HG03575 (cell line): Measurements from ENCODE around the gene CAMSAP1.

Experiments
- ATAC-seq: cut with Tn5 transposase; IDR thresholded peaks from one replicate; pipeline ENCODE4 v1.9.1; 2021; ENCODE audit not compliant: unreplicated experiment, insufficient number of reproducible peaks, low FRiP score; ENCODE audit errors: extremely low read depth

The CAMSAP1 gene

DNA sequence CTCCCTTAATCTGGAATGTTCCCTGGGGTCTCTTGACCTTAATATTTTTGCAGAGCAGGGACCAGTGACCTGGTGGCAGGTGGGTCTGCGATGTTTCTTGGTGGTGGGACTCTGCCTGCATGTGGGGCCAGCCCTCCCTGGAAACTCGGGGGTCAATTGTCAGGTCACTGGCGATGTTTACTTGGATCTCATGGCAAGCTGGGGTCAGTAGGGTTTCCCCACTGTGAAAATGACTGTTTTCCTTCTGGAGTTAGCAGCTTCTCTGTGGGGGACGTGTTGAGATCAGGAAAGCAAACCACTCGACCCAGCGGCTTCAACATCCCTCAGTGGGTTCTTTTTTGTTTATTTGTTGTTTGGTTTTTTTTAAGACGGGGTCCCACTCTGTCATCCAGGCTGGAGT is 131.4 kb downstream of the CAMSAP1 start:
- no peak for ATAC-seq

DNA sequence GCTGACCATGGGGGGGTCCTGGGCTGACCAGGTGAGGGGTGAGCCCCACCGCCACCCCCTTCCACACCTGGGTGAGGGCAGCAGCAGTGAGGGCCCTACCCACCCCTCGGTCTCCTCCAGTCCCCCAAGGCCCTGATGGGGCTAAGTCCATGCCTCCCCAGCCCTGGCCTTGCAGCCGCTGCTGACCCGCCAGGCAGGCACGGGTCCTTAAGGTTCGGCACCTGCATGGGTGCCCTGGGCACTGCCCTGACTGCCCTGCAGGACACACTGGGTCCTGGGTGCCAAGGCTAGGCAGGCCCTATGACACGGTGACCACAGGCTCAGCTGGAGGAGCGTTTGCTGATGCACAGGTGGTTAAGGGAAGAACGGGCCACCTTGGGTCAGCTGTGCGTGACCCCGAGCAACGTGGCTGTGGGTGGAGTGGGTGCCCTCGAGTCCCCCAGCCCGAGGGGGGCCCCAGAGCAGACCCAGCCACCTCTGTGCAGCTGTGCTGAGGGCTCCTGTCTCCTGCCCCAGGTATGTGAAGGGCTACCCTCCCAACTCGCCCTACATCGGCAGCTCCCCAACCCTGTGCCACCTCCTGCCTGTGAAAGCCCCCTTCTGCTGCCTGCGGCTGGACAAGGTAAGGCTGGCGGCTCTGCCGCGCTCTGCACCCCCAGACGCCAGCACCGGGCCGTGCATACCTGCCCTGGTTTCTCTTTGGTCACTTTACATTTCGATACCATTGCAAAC is 132.4 kb downstream of the CAMSAP1 start:
- no peak for ATAC-seq

GRCh38 chr9:135774239-135774747 is 133.1 kb downstream of the CAMSAP1 start:
- ATAC-seq: no peak

GRCh38 chr9:135773530-135774238 is 133.7 kb downstream of the CAMSAP1 start:
- ATAC-seq: no peak

DNA sequence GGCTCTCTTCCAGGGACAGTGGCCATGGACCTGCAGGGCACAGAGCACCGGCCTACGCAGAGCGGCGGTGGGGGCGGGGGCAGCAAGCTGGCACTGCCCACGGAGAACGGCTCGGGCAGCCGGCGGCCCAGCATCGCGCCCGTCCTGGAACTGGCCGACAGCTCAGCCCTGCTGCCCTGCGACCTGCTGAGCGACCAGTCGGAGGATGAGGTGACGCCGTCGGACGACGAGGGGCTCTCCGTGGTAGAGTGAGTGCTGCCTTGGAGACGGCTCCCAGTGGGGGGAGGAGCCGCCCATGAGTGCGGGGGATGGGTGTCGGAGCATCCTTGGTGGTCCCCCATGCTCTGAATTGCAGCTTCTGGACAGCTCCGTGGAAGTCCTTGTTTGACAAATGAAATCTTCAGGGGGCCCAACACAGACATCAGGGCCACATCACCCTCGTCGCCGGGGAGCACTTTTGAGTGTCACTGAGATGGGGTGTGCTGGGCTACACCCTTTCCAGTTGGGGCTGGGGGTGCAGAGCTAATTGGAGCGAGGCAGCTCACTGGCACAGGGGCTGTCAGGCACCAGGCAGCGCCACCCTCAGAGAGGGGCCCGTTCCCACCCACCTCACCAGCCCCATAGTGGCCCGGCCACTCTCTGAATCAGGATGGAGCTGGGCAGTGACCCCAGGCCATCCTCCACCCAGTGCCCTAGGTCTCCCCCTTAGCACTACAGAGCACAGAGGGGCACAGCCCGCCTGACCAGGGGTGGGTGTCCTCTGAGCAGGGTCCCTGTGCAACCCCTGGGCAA is 134.4 kb downstream of the CAMSAP1 start:
- no peak for ATAC-seq

DNA sequence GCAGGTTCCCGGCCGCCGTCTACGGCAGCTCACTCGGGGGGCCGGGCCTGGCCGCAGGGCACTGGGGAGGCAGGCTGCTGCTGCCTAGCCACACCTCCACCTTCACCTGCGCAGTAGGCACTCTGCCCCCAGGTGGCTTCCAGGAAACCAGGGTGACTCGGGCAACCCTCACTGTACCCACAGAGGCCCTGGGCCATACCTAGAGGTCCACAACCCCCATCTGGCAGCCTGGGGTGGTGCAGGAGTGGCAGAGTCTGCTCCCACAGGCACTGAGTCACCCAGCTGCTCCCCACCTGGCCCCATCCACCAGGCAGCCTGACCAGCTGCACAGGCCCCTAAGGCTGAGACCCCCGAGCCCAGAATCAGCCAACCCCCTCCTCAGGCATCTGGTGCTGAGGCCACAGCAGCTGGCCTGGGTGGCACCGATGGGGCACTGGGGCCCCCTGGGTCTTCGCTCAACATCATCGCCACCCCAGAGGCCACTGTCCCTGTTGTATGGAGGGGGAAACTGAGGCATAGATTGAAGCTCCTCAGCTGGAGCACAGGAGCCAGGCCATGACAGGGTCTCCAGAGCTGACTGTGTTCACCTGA is 135.2 kb downstream of the CAMSAP1 start:
- no peak for ATAC-seq

- no peak for ATAC-seq
Observed at GRCh38 chr9:135771401-135772051, 135.8 kb downstream of the CAMSAP1 start.

- no peak for ATAC-seq
Observed at GRCh38 chr9:135770771-135771170, 136.6 kb downstream of the CAMSAP1 start.

- no peak for ATAC-seq
Observed at GRCh38 chr9:135770203-135770535, 137.2 kb downstream of the CAMSAP1 start.

DNA sequence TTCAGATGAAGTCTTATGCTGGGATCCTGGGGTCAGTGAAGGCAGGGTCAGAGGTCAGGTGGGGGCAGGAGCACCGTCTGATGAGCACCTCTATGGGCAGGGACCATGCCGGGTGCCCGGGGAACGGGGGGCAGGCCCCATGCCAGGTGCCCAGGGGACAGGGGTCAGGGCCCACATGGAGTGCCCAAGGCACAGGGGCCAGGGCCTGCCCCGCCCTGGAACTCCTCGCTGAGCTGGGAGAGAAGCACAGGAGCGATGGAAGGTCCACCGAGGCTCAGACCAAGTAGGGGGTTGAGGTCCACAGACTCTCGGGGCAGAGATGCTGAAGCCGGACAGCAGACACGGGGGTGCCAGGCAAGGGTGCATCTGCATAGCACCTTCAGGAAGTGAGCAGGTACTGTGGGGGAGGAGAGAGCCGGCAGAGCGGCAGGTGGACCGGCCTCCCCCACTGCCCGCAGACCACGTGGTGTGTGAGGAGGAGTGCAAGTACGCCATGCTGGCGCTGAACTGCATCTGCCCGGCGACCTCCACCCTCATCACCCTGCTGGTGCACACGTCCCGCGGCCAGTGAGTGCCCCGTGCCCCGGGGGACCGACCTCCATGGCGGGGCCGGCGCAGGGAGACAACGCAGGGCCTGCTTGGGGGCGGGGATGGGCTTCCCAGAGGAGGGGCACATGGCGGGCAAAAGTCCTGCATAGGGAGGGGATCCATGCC is 137.7 kb downstream of the CAMSAP1 start:
- ATAC-seq: no peak

GRCh38 chr9:135768516-135769218 is 138.7 kb downstream of the CAMSAP1 start:
- ATAC-seq: no peak

DNA sequence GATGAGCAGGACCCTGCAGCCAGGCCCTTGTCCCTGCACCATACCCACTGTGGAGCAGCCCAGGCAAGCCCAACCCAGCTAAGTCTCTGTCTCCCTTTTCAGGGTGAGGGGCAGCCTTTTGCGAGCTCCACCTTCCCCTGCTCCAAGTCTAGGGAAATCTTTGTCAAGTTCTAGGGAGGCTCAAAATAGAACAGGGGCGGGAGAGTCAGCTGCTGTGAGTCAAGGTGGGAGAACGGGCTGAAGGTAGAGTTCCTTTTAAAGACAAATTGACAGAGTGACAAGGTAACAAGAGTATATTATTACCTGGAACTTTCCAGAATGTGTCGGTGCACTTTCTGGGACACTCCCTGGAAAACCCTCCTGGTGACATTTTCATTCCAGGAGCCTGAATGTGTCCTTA is 140.6 kb downstream of the CAMSAP1 start:
- no peak for ATAC-seq

DNA sequence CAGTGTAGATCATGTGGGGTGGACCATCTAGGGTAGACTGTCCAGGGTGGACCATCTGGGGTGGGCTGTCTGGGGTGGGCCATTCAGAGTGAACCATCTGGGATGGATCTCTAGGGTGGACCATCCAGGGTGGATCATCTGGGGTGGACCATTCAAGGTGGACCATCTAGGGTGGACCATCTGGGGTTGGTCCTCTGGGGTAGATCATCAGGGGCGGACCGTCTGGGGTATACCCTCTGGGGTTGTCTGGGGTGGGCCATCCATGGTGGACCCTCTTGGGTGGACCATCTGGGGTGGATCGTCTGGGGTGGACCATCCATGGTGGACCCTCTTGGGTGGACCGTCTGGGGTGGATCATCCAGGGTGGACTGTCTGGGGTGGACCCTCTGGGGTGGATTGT is 141.1 kb downstream of the CAMSAP1 start:
- no peak for ATAC-seq

DNA sequence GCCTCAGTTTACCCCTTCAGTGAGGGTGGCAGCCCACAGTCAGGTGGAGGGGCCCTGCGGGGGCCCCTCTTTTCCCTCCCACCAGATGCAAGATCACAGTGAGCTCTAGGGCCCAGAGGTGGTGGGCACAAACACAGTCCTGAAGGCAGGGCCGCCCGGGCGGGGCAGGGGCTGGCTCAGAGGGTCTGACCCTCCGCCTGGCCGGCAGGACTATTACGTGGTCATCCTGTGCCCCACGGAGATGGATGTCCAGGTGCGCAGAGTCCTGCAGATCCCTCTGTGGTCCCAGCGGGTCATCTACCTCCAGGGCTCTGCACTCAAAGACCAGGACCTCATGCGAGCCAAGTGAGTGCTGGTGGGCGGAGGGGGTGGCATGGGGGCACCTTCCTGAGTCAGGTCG is 141.9 kb downstream of the CAMSAP1 start:
- ATAC-seq: no peak

GRCh38 chr9:135764731-135765130 is 142.6 kb downstream of the CAMSAP1 start:
- ATAC-seq: no peak

DNA sequence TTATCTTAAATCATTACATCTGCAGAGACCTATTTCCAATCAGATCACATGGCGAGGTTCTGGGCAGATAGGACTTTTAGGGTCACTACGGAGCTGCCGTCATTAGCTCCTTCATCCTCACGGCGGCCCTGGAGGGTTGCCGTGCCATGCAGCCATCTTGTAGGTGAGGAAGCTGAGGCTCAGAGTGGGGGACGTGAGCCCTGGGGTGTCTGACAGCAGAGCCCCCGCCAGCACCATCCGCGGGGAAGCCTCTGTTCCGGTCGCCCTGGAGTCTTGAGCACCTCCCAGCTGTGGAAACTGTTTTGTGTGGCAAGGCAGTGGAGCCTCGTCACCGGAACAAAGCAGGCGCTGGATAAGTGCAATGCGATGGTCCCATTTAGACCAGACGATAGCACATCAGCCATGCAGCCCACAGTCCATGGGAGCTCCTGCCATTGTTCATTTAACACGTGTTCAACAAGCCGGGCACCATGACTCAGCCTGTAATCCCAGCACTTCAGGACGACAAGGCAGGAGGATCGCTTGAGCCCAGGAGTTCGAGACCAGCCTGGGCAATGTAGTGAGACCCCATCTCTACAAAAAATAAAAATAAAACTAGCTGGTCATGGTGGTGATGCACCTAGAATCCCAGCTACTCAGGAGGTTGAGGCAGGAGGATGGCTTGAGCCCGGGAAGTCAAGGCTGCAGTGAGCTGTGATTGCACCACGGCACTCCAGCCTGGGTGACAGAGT is 143.5 kb downstream of the CAMSAP1 start:
- no peak for ATAC-seq

GRCh38 chr9:135762921-135763320 is 144.4 kb downstream of the CAMSAP1 start:
- ATAC-seq: no peak
